GM12872 (cell line): ENCODE measurements around the gene C6orf62.

Source experiments
- TF ChIP-seq, protein P1 (sequence below): IDR thresholded peaks from 3 replicates; pipeline ENCODE4 v1.5.1; 2011; ENCODE audit warnings: low read depth, mild to moderate bottlenecking, low read length, moderate library complexity; ENCODE audit not compliant: insufficient read depth

C6orf62 gene

DNA sequence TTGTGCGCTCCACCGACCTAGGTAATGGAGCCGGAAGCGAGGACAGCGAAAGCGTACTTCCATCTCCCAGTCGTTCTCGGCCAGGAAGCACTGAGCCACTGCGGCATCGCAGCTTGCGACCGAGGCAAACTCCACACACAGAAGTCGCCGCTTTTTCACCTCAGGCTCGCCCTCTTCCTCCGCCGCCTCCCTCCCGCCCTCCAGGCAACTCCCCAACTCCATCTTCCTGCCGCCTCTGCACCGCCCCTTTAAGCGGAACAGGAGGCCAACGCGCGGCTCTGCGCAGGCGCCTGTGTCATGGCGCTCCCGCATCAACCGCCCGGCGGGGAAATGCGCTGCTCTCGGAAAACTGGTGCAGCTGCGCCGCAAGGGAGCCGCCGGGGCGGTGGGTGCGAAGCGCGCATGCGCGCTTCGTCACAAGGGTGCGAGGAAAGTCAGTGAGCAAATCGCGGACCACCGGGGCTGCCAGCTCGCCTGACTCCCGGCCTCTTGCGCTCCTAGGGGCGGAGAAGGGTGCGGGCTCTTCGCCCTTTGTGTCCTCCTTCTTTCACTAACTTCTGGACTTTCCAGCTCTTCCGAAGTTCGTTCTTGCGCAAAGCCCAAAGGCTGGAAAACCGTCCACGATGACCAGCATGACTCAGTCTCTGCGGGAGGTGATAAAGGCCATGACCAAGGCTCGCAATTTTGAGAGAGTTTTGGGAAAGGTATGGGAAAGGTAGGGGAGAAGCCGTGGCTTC is 52.1 kb downstream of the C6orf62 start, which contains the start of the genes ACOT13 and TDP2:
Gene ACOT13 (plus strand): TSS at position 437 of the 737 bp plus-strand sequence. CDS start 187 bp downstream, at position 624.
Gene TDP2 (minus strand): TSS at position 259 of the 737 bp plus-strand sequence. CDS start 37 bp downstream, at position 222.
- TF ChIP-seq, protein P1, sequence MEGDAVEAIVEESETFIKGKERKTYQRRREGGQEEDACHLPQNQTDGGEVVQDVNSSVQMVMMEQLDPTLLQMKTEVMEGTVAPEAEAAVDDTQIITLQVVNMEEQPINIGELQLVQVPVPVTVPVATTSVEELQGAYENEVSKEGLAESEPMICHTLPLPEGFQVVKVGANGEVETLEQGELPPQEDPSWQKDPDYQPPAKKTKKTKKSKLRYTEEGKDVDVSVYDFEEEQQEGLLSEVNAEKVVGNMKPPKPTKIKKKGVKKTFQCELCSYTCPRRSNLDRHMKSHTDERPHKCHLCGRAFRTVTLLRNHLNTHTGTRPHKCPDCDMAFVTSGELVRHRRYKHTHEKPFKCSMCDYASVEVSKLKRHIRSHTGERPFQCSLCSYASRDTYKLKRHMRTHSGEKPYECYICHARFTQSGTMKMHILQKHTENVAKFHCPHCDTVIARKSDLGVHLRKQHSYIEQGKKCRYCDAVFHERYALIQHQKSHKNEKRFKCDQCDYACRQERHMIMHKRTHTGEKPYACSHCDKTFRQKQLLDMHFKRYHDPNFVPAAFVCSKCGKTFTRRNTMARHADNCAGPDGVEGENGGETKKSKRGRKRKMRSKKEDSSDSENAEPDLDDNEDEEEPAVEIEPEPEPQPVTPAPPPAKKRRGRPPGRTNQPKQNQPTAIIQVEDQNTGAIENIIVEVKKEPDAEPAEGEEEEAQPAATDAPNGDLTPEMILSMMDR: peak; percentile 64

DNA sequence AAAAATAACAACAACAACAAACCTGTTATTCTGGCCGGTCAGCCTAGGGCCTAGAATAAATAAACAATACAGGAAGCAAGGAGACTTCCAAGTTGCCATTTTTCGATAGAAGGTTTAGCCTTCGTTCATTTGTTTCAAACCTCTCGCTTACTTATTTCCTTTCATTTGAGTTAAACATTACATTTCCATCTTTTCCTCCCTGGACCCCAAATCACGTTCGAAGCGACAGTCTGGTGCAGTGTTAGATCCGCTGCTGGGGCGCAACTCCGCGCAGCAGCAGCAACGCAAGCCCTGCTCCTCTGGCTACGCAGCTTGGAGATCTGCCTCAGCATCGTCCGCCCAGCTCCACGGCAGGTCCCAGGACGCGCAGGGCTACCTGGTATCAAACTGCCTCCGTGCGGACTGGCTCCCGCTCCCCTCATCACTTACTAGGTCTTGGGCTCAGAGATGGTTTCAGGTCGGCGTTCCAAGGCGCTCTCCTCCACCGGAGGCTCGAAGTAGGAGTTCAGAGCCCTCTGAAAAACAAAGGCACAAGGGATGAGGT is 52.8 kb downstream of the C6orf62 start:
- TF ChIP-seq, protein P1: no peak

DNA sequence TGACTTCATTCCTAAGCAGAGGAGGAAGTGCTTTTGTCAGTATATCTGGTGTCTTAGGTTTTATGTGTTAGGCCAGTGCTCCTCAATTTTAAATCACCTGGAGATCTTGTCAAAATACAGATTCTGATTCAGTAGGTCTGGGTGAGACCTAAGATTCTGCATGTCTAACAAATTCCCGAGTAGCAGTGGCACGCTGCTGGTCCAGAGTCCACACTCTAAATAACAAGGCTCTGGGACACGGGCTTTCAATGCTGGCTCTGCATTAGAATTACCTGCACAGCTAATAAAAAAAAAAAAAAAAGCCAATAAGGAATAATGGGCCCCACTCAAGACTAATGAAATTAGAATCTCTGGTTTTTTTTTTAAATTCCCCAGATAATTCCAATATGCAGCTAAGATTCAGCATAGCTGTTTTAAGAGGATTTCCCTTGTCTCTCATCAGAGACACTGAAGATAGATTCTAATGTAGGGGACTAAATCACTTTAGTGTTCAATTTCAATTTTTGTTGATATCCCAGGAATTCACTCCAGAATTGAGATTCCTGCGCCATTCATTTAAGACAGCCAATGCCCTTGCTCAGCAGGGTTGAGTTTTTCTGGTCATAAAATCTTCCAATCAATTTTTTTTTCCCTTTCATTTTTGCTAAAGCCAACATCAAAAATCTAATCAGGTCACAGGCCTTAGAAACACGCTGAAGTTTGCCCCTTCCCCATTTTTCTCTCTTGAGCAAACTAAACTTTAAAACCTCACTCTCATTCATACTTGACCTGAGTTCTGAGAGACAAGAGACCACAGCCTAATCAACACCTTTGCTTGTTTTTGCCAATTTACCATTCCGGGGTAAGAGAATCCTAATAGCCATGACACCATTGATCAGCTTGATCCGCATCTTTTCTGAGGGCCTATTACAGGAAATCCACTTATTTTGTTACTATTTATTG is 54.6 kb downstream of the C6orf62 start:
- TF ChIP-seq, protein P1: no peak

DNA sequence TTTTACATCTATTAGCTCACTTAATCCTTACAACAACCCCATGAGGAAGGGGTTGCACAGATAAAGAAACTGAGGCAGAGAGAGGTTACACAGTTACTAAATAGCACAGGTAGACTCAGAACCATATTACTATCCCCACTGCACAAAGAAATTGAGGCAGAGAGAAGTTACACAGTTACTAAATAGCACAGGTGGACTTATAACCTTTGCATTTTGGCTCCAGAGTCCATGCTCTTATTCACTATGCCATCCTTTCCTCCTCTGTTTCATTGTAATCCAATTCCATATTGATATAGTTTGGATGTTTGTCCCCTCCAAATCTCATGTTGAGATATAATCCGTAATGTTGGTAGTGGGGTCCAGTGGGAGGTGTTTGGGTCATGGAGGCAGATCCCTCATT is 55.8 kb downstream of the C6orf62 start:
- TF ChIP-seq, protein P1: no peak

DNA sequence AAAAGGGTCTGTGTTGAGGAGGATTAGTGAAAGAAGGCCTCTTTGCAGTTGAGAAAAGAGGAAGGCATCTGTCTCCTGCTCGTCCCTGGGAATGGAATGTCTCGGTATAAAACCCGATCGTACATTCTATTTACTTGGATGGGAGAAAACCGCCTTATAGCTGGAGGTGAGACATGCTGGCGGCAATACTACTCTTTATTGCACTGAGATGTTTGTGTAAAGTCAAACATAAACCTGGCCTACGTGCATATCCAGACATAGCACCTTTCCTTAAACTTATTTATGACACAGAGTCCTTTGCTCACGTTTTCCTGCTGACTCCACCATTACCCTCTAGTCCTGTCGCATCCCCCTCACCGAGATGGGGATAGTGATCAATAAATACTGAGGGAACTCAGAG is 56.7 kb downstream of the C6orf62 start:
- TF ChIP-seq, protein P1: no peak

DNA sequence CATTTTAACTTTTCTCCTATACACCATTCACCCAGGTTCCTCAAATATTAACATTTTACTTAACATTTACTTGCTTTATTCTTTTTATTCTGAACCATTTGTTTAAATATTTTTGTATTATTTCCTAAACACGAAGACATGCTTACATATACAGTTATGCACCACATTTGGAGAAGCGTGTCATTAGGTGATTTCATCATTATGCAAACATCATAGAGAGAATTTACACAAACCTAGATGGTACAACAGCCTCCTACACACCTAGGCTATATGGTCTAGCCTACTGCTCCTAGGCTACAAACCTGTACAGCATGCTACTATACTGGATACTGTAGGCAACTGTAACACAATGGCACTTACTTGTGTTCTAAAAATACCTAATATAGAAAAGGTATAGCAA is 58.8 kb downstream of the C6orf62 start:
- TF ChIP-seq, protein P1: no peak

DNA sequence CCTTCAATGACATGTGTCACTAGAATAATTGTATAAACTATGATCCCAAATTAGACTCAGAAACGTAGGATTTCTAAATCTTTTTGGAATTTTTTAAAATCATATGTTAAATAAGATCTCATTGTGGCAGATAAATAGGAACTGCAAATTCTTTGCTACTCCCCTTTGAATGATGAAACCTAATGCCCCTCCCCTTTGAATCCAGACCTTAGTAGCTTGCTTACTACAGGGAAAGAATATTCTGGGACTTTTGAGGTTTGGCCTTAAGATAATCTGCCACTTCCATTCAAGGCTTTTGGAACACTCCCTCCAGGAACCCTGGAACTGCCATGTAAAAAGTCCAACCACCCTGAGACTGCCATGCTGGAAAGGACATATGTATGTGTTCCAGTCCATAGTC is 59.4 kb downstream of the C6orf62 start:
- TF ChIP-seq, protein P1: no peak
